BLaER1 treated with 17β-estradiol and CSF1 and Interleukin-3, amounts not matched to agents 10 nM and 100 nM (cell line): ENCODE results near the gene IGLL5.

Source experiments
- H3K27ac ChIP-seq, 11 experiments: shearing (Covaris generic); formaldehyde crosslinking; 2 replicates each; pipeline ENCODE4 v1.8.1; 2022
- H3K27me3 ChIP-seq, 11 experiments: shearing (Covaris generic); formaldehyde crosslinking; 2 replicates each; pipeline ENCODE4 v1.8.1; 2022
- H3K36me3 ChIP-seq, 11 experiments: shearing (Covaris generic); formaldehyde crosslinking; 2 replicates each; pipeline ENCODE4 v1.8.1; 2022
- H3K4me1 ChIP-seq, 10 experiments: shearing (Covaris generic); formaldehyde crosslinking; 2 replicates each; pipeline ENCODE4 v1.8.1; 2022
- H3K4me2 ChIP-seq, 11 experiments: shearing (Covaris generic); formaldehyde crosslinking; 2 replicates each; pipeline ENCODE4 v1.8.1; 2022
- H3K4me3 ChIP-seq, 10 experiments: shearing (Covaris generic); formaldehyde crosslinking; 2 replicates each; pipeline ENCODE4 v1.8.1; 2022
- H3K9ac ChIP-seq, 11 experiments: shearing (Covaris generic); formaldehyde crosslinking; 2 replicates each; pipeline ENCODE4 v1.8.1; 2022
- H3K9me3 ChIP-seq, 11 experiments: shearing (Covaris generic); formaldehyde crosslinking; replicated peaks in 1 of 11; 2 replicates each; pipeline ENCODE4 v1.8.1; 2022
- H4K20me1 ChIP-seq, 11 experiments: shearing (Covaris generic); formaldehyde crosslinking; 2 replicates each; pipeline ENCODE4 v1.8.1; 2022
- Cebpa-rat ChIP-seq, 11 experiments: shearing (Covaris generic); IDR thresholded peaks; 2 replicates each; pipeline ENCODE4 v1.8.1; 2022

The IGLL5 gene

DNA sequence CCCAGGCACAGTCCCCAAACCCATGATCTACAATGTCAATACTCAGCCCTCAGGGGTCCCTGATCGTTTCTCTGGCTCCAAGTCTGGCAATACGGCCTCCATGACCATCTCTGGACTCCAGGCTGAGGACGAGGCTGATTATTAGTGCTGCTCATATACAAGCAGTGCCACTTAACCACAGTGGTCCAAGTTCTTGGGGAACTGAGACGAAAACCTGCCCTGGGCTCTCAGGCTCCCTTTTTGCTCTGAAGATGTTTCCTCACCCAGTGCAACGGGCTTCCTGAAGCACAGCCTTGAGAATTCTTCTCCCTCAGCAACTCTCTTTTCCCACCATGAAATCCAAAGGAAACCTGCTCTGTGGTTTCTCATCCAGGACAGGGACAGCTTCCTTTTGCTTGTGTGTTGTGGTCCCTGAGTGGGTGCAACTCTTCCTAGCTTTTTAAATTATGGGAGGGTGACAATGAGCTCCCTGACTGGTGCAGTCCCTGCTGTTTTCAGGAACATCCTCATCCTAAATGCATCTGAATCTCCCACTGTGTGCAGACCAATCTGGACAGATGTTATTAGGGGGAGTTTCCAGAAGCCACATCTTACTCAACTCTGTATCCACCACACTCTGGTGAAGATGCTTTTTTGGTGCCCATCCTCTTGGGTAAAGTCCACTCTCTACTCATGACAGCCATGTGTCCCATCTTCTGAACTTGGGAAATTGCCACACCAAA, 30.6 kb upstream of the IGLL5 start:
- H3K4me2 ChIP-seq, result peak overlapping the region; percentile 10 to 96 (median 78); a peak in 18 of 22 replicates
- H3K9ac ChIP-seq, result peak overlapping the region in 6 of 11 experiments; percentile 4 to 70 (median 42); a peak in 10 of 22 replicates
- H3K27ac ChIP-seq, result peak overlapping the region in 7 of 11 experiments; percentile 45 to 82 (median 62); a peak in 13 of 22 replicates
- H3K27me3 ChIP-seq, result no peaks in the 10 kb centered on the region
- no peaks in the 10 kb centered on the region for H3K36me3 ChIP-seq
- no peaks in the 10 kb centered on the region for H4K20me1 ChIP-seq
- no peak overlapping the region; a peak in 2 of 20 replicates for H3K4me3 ChIP-seq
- peaks cover 16 to 92% (median 56%) of the 10 kb centered on the region in 10 experiments; a peak in 19 of 20 replicates for H3K4me1 ChIP-seq
- no peaks in the 10 kb centered on the region for H3K9me3 ChIP-seq
- TF ChIP-seq Cebpa-rat (IDR thresholded peaks at IDR 0.05), result no peak

DNA sequence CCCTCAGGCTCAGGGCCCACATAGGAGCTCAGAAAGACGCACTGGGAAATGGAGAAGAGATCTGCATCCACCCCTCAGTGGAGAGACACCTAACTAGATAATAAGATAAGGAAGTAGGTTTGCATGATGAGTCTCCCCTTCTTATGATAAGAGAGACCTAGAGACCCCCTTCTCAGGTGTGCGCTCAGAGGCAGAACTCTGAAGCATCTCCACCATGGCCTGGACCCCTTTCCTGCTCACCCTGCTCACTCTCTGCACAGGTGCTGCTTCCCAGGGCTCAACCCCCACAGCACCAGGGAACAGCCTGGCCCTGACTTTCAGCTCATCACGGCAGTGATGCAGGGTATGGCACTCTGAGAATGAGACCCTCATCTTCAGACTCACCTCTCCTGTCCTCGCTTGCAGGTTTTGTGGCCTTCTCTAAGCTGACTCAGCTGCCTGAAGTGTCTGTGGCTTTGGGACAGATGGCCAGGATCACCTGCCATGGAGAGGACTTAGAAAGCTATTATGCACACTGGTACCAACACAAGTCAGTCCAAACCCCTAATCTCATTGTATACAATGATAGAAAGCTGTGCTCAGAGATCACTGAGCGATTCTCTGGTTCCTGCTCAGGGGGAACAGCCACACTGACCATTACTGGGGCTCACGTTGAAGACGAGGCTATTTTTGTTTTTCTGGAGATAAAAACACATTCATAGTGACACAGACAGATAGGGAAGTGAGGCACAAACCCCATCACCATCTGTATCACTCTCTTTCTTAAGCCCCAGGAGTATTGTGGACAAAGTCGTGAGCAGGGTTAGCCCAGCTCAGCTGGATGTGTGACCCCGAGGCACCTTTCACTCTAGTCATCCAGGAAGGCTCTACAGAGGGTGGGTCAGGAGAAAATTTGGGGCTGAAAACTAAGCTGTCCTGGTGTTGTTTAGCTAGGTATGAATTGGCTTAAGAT, 29.7 kb upstream of the IGLL5 start:
- no peaks in the 10 kb centered on the region for H4K20me1 ChIP-seq
- H3K36me3 ChIP-seq, result no peaks in the 10 kb centered on the region
- H3K4me3 ChIP-seq, result no peak overlapping the region; a peak in 2 of 20 replicates
- H3K27ac ChIP-seq, result peak overlapping the region in 8 of 11 experiments; percentile 29 to 82 (median 61); a peak in 15 of 22 replicates
- no peaks in the 10 kb centered on the region for H3K27me3 ChIP-seq
- no peaks in the 10 kb centered on the region for H3K9me3 ChIP-seq
- peaks cover 16 to 94% (median 56%) of the 10 kb centered on the region in 10 experiments; a peak in 19 of 20 replicates for H3K4me1 ChIP-seq
- H3K9ac ChIP-seq, result peak overlapping the region in 7 of 11 experiments; percentile 4 to 70 (median 25); a peak in 10 of 22 replicates
- TF ChIP-seq Cebpa-rat (IDR thresholded peaks at IDR 0.05), result no peak
- H3K4me2 ChIP-seq, result peak overlapping the region; percentile 0 to 96 (median 78); a peak in 20 of 22 replicates

DNA sequence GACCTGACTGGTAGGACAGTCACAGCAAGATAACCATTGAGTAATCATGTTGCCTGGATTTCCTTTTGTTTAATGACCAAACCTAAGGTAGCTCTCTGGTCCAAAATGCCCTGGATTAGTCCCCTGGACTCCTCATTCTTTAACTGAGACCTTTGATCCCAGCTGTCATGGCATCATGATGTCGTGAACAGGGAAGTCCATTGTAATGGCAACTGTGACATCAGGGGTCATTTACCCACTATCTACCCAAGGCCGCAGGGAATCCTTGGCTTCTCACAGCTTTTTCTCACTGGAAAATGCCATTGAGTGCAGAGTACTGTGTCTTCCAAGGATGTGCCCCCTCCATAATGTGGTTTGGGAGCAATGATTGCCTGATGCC, 29.1 kb upstream of the IGLL5 start:
- no peak for TF ChIP-seq Cebpa-rat (IDR thresholded peaks at IDR 0.05)
- peak overlapping the region in 8 of 11 experiments; percentile 29 to 82 (median 61); a peak in 15 of 22 replicates for H3K27ac ChIP-seq
- no peaks in the 10 kb centered on the region for H3K9me3 ChIP-seq
- H3K27me3 ChIP-seq, result no peaks in the 10 kb centered on the region
- H3K4me3 ChIP-seq, result no peak overlapping the region
- H3K4me2 ChIP-seq, result peak overlapping the region; percentile 0 to 96 (median 78); a peak in 18 of 22 replicates
- H3K36me3 ChIP-seq, result no peaks in the 10 kb centered on the region
- H3K4me1 ChIP-seq, result peaks cover 16 to 94% (median 63%) of the 10 kb centered on the region in 10 experiments; a peak in 19 of 20 replicates
- H4K20me1 ChIP-seq, result no peaks in the 10 kb centered on the region
- peak overlapping the region in 4 of 11 experiments; percentile 24 to 70 (median 60); a peak in 3 of 22 replicates for H3K9ac ChIP-seq

DNA sequence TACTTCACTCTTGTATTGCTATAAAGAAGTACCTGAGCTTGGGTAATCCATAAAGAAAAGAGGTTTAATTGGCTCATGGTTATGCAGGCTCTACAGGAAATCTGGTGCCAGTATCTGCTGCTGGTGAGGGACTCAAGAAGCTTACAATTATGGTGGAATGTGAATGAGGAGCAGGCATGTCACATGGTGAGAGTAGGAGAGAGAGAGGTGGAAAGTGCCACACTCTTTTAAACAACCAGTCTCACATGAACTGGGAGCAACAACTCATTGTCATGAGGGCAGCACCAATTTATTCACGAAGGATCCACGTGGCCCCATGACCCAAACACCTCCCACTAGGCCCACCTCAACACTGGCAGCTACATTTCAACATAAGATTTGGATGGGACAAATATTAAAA, 24.6 kb upstream of the IGLL5 start:
- no peaks in the 10 kb centered on the region for H3K9me3 ChIP-seq
- no peaks in the 10 kb centered on the region for H4K20me1 ChIP-seq
- TF ChIP-seq Cebpa-rat (IDR thresholded peaks at IDR 0.05), result no peak
- no peaks in the 10 kb centered on the region for H3K36me3 ChIP-seq
- H3K27me3 ChIP-seq, result no peaks in the 10 kb centered on the region
- peak overlapping the region in 2 of 11 experiments; percentile 65 to 67; a peak in 2 of 22 replicates for H3K27ac ChIP-seq
- H3K4me3 ChIP-seq, result no peak overlapping the region
- H3K4me2 ChIP-seq, result peak overlapping the region in 4 of 11 experiments; percentile 75 to 80 (median 78); a peak in 9 of 22 replicates
- peaks cover 42 to 94% (median 65%) of the 10 kb centered on the region in 10 experiments for H3K4me1 ChIP-seq
- H3K9ac ChIP-seq, result no peak overlapping the region

DNA sequence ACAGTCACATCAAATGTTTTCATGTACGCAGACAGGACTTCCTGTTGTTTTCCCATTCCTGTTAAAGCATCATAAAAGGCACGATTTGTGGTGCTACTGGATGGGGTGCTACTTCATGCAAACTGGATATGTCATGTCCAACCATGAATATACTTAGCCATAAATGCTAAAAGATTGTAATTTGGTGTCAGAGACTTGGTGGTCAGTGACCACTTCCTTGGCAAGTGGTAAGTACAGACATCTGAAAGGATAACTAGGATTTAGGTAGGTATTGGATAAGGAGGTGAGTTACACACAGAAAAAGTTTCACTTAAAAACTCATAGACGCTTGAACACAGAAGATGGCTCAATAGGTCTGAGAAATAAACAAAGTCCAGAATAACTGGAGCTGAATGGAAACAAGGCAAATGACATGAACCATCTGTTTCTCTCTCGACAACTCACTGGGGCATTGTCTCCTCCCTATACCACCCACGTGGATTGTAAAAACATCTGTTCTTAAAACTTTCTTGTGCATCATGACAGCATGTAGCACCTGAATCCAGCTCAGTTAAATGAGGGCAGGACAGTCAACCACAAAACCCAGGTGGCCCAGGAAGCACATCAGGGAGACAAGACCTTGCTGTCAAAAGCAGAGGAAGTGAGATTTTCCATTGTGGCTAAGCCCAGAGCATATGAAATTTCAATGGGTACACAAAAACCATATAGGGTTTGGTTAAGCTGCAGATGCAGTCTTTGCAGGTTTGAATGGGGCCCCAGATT, 22.1 kb upstream of the IGLL5 start:
- peaks cover 0 to 3% (median 0%) of the 10 kb centered on the region in 11 experiments; a peak in 1 of 22 replicates for H3K9me3 ChIP-seq
- no peaks in the 10 kb centered on the region for H4K20me1 ChIP-seq
- H3K36me3 ChIP-seq, result no peaks in the 10 kb centered on the region
- peak overlapping the region; percentile 26 to 80 (median 69); a peak in 21 of 22 replicates for H3K4me2 ChIP-seq
- H3K27me3 ChIP-seq, result no peaks in the 10 kb centered on the region
- H3K9ac ChIP-seq, result peak overlapping the region in 1 of 11 experiments; percentile 32; a peak in 2 of 22 replicates
- H3K4me1 ChIP-seq, result peaks cover 39 to 96% (median 60%) of the 10 kb centered on the region in 10 experiments
- TF ChIP-seq Cebpa-rat (IDR thresholded peaks at IDR 0.05), result no peak
- H3K27ac ChIP-seq, result peak overlapping the region in 6 of 11 experiments; percentile 1 to 67 (median 59); a peak in 8 of 22 replicates
- no peak overlapping the region for H3K4me3 ChIP-seq

DNA sequence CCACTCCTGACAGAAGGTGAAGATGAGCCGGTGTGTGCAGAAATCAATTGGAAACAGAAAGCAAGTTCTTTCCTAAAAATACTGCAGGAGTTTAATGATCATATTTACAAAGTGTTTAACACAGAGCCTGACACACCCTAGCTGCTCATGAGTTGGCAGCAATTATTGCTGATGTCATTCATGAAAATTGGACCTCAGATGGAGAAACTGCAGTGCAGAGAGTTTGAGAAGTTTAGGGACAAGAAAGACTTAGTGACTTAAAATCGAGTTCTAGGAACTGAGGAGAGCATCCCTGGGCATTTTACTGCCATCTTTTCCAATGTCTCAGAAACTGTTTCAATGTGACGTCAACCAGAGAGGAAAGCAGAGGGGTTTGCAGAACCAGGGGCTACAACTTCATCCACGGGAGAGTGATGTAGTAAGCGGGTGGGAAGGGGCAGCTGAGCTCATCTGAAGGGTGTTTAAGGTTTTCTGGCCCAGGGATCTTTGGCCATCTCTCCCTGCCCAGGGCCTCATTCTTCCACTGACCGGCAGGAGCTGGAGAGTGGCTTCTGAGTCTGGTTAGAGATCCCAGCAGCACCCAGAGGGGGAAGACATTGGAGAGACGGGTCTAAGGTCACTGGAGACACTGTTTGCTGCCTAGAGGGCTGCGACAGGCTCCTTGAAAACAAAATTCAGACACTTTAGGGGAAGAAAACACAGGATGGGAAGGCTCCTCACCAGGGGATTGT, 21.1 kb upstream of the IGLL5 start:
- Histone ChIP-seq H3K36me3 (no peaks in the 10 kb centered on the region), H3K27ac (peak overlapping the region in 4 of 11 experiments; percentile 22 to 67 (median 59); a peak in 5 of 22 replicates), H4K20me1 (no peaks in the 10 kb centered on the region), H3K27me3 (no peaks in the 10 kb centered on the region), H3K4me3 (no peak overlapping the region), H3K9ac (0 out of 22 replicates have a peak overlapping the region, but pooled peaks of 1 of the 11 experiments have one; percentile 14), H3K4me2 (peak overlapping the region; percentile 26 to 80 (median 69)), H3K9me3 (peaks cover 0 to 3% (median 0%) of the 10 kb centered on the region in 11 experiments; a peak in 1 of 22 replicates), H3K4me1 (peaks cover 42 to 97% (median 71%) of the 10 kb centered on the region in 10 experiments)
- no peak for TF ChIP-seq Cebpa-rat (IDR thresholded peaks at IDR 0.05)

DNA sequence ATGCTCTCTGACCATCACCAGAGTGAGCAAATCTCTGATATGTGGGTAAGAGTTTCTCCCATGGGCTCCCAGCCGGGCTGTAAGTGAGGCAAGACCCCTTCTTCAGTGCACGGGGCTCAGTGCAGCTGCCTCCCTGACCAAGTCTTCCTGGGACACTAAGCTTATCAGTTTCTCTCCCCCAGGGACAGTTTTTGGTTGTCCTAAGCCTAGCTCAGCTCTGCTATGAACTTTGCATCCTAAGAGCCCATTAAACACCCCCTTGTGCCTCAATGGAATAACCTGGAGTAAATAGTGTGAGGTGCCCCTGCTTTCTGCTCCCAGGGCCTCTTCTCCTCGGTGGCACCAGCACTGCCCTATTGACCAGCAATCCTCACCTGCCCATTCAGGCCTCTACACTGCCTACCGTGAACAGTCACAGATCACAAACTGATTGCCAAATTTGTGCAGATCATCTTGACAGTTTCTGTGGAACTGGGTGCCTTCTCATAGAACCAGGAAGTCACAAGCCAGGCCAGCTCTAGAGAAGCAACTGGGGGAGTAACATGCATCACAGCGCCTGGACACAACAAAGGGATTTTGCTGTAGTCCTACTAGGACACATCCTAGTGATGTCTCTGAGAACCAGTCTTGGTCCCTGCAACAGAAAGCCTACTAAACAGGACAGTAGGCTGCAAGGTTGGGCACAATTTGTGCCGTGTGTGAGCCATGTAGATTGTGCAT, 19.5 kb upstream of the IGLL5 start:
- Histone ChIP-seq H3K9ac (no peak overlapping the region), H3K4me1 (peaks cover 45 to 99% (median 84%) of the 10 kb centered on the region in 10 experiments), H3K27me3 (no peaks in the 10 kb centered on the region), H3K36me3 (no peaks in the 10 kb centered on the region), H3K9me3 (peaks cover 0 to 6% (median 3%) of the 10 kb centered on the region in 11 experiments; a peak in 8 of 22 replicates), H3K27ac (peak overlapping the region in 1 of 11 experiments; percentile 34; a peak in 1 of 22 replicates), H4K20me1 (no peaks in the 10 kb centered on the region), H3K4me2 (peak overlapping the region in 9 of 11 experiments; percentile 48 to 80 (median 70); a peak in 18 of 22 replicates), H3K4me3 (no peak overlapping the region)
- no peak for TF ChIP-seq Cebpa-rat (IDR thresholded peaks at IDR 0.05)
